Panc1 (cell line): ENCODE measurements around the gene SHISAL2A.

Experiments
- POLR2AphosphoS5 ChIP-seq: IDR thresholded peaks from 2 replicates; pipeline ENCODE4 v1.6.1; 2012; ENCODE audit warnings: mild to moderate bottlenecking, low read depth, low read length, moderate library complexity
- SIN3A ChIP-seq: IDR thresholded peaks from 2 replicates; pipeline ENCODE4 v1.6.1; 2012; ENCODE audit warnings: low read depth, mild to moderate bottlenecking, low read length, moderate library complexity, borderline replicate concordance; ENCODE audit not compliant: insufficient read depth
- TCF7L2 ChIP-seq: IDR thresholded peaks from 2 replicates; pipeline ENCODE4 v1.6.1; 2011; ENCODE audit warnings: mild to moderate bottlenecking, low read depth, low read length, inconsistent platforms
- TF ChIP-seq, protein P1 (sequence below): fragments of 450-650 bp; IDR thresholded peaks from 2 replicates; pipeline ENCODE4 v1.5.1; 2017; ENCODE audit warnings: mild to moderate bottlenecking
- TF ChIP-seq, protein P2 (sequence below), 2 experiments: IDR thresholded peaks; 2 replicates each; pipeline ENCODE4 v1.6.1; 2011 to 2012; ENCODE audit warnings: low read depth in 2 of 2, control low read depth in 1 of 2, low read length in 1 of 2, mild to moderate bottlenecking in 1 of 2, moderate library complexity in 1 of 2; ENCODE audit not compliant: insufficient read depth in 1 of 2

- TF ChIP-seq POLR2AphosphoS5 (no peak), TCF7L2 (no peak), SIN3A (no peak)
- TF ChIP-seq, protein P1, sequence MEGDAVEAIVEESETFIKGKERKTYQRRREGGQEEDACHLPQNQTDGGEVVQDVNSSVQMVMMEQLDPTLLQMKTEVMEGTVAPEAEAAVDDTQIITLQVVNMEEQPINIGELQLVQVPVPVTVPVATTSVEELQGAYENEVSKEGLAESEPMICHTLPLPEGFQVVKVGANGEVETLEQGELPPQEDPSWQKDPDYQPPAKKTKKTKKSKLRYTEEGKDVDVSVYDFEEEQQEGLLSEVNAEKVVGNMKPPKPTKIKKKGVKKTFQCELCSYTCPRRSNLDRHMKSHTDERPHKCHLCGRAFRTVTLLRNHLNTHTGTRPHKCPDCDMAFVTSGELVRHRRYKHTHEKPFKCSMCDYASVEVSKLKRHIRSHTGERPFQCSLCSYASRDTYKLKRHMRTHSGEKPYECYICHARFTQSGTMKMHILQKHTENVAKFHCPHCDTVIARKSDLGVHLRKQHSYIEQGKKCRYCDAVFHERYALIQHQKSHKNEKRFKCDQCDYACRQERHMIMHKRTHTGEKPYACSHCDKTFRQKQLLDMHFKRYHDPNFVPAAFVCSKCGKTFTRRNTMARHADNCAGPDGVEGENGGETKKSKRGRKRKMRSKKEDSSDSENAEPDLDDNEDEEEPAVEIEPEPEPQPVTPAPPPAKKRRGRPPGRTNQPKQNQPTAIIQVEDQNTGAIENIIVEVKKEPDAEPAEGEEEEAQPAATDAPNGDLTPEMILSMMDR, result no peak
- TF ChIP-seq, protein P2, sequence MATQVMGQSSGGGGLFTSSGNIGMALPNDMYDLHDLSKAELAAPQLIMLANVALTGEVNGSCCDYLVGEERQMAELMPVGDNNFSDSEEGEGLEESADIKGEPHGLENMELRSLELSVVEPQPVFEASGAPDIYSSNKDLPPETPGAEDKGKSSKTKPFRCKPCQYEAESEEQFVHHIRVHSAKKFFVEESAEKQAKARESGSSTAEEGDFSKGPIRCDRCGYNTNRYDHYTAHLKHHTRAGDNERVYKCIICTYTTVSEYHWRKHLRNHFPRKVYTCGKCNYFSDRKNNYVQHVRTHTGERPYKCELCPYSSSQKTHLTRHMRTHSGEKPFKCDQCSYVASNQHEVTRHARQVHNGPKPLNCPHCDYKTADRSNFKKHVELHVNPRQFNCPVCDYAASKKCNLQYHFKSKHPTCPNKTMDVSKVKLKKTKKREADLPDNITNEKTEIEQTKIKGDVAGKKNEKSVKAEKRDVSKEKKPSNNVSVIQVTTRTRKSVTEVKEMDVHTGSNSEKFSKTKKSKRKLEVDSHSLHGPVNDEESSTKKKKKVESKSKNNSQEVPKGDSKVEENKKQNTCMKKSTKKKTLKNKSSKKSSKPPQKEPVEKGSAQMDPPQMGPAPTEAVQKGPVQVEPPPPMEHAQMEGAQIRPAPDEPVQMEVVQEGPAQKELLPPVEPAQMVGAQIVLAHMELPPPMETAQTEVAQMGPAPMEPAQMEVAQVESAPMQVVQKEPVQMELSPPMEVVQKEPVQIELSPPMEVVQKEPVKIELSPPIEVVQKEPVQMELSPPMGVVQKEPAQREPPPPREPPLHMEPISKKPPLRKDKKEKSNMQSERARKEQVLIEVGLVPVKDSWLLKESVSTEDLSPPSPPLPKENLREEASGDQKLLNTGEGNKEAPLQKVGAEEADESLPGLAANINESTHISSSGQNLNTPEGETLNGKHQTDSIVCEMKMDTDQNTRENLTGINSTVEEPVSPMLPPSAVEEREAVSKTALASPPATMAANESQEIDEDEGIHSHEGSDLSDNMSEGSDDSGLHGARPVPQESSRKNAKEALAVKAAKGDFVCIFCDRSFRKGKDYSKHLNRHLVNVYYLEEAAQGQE (IDR thresholded peaks at IDR 0.05; ENCODE audit: insufficient read depth in 1 of 2, low read depth in 2 of 2, low read length in 1 of 2), result no peak
These were observed 35.1 kb upstream of the SHISAL2A start for GRCh38 chr1:52597912-52598311.
